GM19397 (cell line): ENCODE results near the gene RPS6KA2.

Experiments
- ATAC-seq: cut with Tn5 transposase; IDR thresholded peaks from one replicate; pipeline ENCODE4 v1.9.1; 2021; ENCODE audit warnings: mild to moderate bottlenecking, moderate library complexity; ENCODE audit not compliant: unreplicated experiment

RPS6KA2 gene

GRCh38 chr6:166492092-166492741 lies 134.8 kb downstream of the RPS6KA2 start:
- no peak for ATAC-seq

GRCh38 chr6:166490671-166491500 lies 136.2 kb downstream of the RPS6KA2 start:
- ATAC-seq = no peak

GRCh38 chr6:166489301-166490155 lies 137.5 kb downstream of the RPS6KA2 start:
- ATAC-seq = no peak

GRCh38 chr6:166488701-166489100 lies 138.3 kb downstream of the RPS6KA2 start:
- no peak for ATAC-seq

GRCh38 chr6:166488076-166488685 lies 138.9 kb downstream of the RPS6KA2 start:
- ATAC-seq = peak; percentile 92

- no peak for ATAC-seq
Observed at GRCh38 chr6:166487148-166487547, 139.9 kb downstream of the RPS6KA2 start.

- ATAC-seq = no peak
Observed at GRCh38 chr6:166486536-166486880, 140.5 kb downstream of the RPS6KA2 start.

- no peak for ATAC-seq
Observed at GRCh38 chr6:166485651-166486535, 141.2 kb downstream of the RPS6KA2 start.

- ATAC-seq = no peak
Observed at GRCh38 chr6:166484863-166485262, 142.2 kb downstream of the RPS6KA2 start.

GRCh38 chr6:166483573-166484250 lies 143.3 kb downstream of the RPS6KA2 start:
- no peak for ATAC-seq

GRCh38 chr6:166483026-166483425 lies 144.0 kb downstream of the RPS6KA2 start:
- no peak for ATAC-seq

GRCh38 chr6:166478782-166479592 lies 148.1 kb downstream of the RPS6KA2 start:
- ATAC-seq = no peak

GRCh38 chr6:166477647-166478365 lies 149.2 kb downstream of the RPS6KA2 start:
- no peak for ATAC-seq

GRCh38 chr6:166476634-166477215 lies 150.3 kb downstream of the RPS6KA2 start:
- ATAC-seq = no peak

GRCh38 chr6:166476061-166476591 lies 150.9 kb downstream of the RPS6KA2 start:
- no peak for ATAC-seq

GRCh38 chr6:166474721-166475565 lies 152.1 kb downstream of the RPS6KA2 start:
- ATAC-seq = no peak
